GM19238 (cell line): ENCODE data around the gene NFATC2.

Experiments used
- DNase-seq: peaks from one replicate; pipeline ENCODE4 v3.0.0; 2011; ENCODE audit warnings: low spot score; ENCODE audit not compliant: insufficient read length

Gene NFATC2

DNA sequence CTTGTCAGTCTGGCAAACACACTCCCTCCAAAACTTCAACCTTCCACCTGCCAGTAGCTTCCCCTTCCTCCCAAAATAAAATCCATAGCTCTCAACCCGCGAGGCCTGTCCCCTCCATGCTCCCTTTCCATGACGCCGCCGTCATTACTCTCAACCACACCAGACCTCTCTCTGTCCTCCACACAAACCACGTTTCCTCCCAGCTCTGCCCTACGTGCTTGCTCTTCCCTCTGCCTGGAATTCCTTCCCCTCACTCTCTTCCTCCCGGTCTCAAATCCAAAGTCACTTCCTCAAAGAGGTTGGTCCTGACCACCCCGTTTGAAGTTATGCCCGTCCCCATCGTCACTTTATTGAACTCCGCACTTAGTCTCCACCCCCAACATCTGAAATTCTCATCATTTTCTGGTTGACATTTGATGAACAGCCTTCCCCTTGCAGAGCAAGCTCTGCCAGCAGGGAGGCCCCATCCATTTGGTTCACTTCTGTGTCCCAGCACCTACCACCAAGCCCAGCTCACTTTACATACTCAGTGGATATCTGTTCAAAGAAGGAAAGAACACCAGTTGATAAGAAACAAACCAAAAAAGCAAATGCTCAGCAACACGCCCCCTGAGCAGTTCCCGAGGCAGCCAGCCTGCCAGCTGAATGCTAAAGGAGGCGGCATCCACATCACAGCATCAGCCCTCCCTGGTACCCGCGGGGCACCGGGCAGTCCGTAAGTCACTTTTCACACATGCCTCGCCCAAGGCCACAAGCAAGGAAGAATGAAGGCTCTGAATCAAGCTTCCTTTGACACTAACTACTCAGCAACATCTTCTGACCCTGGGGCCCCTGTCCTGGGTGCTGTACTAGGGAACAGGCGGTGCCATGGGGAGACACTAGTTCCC, 125.0 kb downstream of the NFATC2 start:
- no peak for DNase-seq

GRCh38 chr20:51416532-51417249, 125.8 kb downstream of the NFATC2 start:
- no peak for DNase-seq

DNA sequence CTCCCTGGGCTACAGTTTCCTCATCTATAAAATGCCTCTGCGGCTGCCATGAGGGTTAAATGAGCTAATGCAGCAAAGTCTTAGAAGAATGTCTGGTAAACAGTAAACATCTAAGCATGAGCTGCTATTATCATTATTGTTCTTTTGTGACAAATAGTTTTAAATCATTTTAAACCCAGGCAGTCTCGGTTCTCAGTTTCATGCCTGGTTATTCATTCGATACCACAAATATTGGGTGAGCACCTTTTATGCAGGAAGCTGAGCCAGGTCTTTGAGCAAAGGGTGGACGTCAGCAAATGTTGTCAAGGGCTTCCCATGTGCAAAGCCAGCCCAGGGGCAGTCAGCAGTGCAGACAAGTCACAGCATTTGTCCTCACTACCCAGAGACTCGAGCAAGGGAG, 128.7 kb downstream of the NFATC2 start:
- peak; percentile 44 for DNase-seq

DNA sequence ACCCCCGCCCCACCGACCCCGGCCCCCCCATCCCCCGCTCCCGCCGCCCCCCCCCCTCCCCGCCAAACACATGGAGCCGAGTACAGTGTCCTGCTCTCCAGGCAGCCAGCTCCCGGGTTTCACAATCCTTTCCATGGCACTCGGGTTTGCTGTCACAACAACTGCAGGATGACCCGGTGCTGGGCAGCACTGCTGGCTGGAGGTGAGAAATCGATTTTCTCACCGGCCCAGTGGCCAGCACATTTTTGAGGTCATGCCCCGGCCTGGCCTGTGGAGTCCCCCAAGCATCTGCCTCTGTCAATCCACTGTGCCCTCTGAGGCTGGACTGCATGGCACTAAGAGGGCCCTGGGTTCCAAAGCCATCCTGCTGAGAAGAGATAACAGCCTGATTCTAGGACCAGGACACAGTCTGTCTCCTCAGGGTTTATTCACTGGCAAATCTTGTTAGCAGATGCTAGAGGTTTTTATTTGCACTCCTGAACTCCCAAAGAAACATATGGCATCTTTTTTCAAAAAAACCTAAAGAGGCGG, 129.5 kb downstream of the NFATC2 start:
- no peak for DNase-seq

DNA sequence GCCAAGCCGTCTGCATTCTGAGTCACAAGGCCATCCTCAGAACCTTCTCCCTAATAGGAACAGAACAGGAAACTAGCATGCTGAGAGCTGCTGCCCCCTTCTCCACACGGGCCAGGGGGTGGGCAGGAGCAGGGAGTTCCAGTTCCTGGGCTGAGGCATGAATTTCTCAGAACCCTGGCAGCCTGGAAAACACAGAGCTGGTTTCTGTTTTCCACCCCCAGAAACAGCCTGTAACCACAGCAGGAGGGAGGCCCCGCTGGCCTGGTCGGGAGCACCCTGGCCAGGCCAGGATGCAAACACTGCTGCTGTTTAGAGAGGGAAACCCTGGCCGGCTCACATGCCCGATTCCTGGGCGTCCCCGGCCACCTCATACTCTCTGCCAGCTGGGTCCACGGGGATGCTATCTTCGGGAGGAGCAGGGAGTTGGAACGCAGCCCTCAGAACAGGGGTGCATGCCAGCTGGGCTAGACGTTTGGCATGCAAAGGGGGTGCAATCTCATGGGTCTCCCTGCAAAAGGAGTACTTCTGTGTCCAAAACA, 130.1 kb downstream of the NFATC2 start:
- DNase-seq, result no peak

GRCh38 chr20:51411870-51412269, 130.6 kb downstream of the NFATC2 start:
- DNase-seq, result no peak

- no peak for DNase-seq
Observed at GRCh38 chr20:51410586-51411325, 131.8 kb downstream of the NFATC2 start.

- no peak for DNase-seq
Observed at GRCh38 chr20:51409192-51409880, 133.2 kb downstream of the NFATC2 start.

GRCh38 chr20:51404297-51405060, 138.0 kb downstream of the NFATC2 start:
- peak; percentile 85 for DNase-seq

DNA sequence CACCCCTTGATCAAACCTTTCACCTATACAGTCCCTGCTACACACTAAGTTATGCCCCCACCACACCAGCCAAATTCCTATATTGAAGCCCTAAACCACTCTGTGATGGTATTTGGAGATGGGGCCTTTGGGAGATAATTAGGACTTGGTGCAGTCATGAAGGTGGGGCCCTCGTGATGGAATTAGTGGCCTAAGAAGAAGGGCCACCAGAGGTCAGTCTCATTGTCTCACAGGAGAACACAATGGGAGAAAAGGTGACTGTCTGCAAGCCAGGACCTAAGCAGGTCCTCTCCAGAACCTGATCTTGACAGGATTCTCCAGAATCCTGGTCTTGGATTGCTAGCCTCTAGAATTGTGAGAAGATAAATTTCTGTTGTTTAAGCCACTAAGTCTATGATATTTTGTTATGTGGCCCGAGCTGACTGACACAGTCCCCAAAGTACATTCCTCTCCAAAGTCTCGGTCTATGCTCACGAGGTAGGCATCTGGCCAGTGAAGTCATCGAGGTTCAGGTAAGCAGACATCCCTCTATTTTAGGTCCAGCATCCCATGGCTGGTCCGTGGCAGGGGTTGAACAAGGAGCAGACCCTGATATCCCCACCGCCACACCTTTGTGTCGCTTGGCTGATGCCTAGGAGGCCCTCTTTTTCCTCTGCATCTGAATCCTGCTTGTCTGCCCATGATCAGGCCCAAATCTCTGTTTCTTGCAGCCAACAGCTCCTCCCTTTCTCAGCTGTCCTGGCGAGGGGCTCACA, 138.9 kb downstream of the NFATC2 start:
- DNase-seq, result no peak

DNA sequence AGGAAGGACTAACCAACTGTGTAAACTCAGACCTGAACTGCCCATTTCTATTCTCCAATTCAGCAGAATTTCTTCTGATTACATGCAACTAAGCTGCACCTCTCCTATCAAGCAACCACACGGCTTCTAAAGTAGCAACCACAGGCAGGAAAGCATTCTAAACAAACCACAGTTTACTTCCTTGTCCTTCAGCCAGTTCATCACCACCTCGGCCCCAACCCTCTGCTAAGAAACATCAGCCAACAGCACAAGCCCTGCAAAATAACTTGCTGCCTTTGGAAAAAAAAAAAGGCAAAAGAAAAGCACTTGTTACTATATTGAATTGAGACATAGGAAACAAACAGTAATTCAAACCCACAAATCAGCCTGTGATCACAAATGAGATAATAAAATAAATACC, 140.3 kb downstream of the NFATC2 start:
- DNase-seq, result no peak

GRCh38 chr20:51401496-51401895, 141.0 kb downstream of the NFATC2 start:
- no peak for DNase-seq

DNA sequence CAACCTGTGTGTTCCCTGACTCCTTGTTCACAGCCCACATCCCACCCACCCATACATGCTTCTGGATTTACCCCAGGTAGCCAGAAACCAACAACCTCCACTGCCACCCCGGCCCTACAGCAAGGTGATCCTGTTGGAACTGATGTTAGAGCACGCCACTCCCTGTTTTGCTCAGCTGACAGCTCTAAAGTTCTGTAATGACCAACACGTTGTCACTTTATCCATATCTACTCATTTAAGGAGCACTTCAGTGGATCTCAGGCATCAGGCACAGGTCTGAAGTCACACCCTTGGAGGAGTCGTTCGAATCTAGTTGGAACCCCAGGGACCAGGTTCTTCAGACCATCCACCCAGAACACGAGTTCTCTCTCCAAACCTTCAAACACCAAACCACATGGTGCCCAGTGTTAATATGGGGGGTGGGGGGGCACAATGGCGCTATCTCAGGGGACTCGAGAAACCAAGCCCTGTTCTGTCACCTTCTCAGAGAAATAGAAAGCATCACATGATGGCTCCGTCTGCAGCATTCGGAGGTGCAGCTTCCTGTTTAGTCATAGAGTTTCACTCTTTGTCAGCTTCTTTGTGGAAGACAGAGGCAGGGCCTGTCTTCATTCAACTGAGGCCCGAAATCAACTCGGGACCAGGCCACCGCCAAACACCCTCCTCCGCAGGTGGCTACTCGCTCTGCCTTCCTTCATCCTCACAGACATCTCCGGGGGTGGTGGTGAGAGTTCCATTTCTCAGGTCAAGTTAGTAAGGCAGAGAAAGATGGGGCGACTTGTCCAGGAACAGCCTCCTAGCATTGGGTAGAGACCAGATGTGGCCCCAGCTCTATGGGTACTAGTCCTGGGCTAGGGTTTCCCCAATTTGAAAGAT, 142.2 kb downstream of the NFATC2 start:
- DNase-seq, result peak; percentile 77

DNA sequence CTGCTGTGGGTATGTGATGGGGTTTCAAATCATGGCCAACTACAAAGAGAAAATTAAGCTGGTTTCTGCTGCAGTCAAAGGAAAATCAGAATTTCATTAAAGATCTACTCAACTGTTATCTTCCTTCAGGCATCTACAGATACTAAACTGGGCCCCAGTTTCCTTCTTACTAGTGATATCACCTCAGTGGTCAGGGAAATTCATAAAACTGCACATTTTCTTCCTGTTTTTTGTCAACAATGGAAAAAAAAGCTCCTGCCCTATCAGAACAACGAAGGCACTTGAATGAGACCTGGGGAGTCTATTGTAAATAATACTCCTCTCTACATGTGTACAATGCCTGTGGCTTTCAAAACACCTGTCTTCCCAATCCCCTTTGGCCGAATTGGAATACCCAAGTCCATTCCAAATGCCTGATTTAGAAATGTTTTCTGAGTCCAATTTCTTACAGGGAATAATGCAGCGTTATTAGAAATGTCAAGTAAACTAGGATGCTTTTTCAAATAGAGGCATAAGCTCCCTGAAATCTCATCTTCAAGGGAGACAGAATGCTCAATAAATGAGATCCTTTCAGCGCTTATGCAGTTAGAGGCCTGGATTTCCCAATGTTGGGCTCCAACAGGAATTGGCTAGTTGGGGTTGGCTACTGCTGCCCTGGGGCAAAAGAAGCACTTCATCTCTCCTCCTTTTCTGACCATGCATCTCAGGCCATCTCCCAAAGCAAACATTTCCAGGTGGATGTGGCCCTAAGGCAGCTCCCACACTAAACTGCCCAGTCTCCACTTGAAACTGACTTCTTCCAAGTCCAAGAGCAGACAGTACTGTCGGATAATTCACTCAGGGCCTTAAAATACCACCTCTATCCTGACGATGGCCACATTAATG, 143.3 kb downstream of the NFATC2 start:
- DNase-seq, result no peak

GRCh38 chr20:51398552-51398951, 144.0 kb downstream of the NFATC2 start:
- no peak for DNase-seq

DNA sequence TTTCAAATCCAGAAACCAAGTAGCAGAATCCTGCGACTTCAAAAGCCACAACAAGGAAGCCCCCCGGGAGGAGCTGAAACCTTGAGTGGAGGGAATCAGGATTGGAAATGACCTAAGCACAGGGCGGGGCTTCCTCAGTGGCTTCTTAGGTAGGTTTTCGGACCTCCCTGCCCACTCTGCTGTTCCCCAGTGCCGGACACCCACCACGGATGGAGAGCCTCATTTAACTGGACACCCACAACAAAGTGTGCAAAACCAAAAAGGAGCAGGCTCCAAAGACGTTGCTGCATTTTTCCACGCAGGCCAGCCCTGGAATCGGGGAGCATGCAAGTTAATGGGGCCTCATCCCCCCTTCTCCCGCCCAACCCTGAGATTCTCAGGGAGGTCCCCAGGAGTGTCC, 144.4 kb downstream of the NFATC2 start:
- DNase-seq, result no peak

GRCh38 chr20:51397137-51397536, 145.4 kb downstream of the NFATC2 start:
- no peak for DNase-seq
